Small intestine (tissue), 16 donors: ENCODE results near the gene FKBP3. TPM values are rescaled to one million over a fixed set of nuclear protein-coding genes. Genes with fewer than 3 reads are reported as not detected.

Experiments
- DNase-seq, 2 donors: peaks; one replicate each; pipeline versions ENCODE4 v3.0.0 to v3.0.0-alpha.2; 2013
- FAIRE-seq: peaks from 2 replicates; lab custom pipeline; 2012; peaks lifted over from hg19 to GRCh38; lab: Jason Lieb, UNC
- H3K27ac ChIP-seq, 3 donors: one replicate each; pipeline ENCODE4 v1.5.1; 2013; ENCODE audit warnings: low read length in 2 of 3, mild to moderate bottlenecking in 2 of 3, control low read depth in 1 of 3, inconsistent platforms in 1 of 3, low read depth in 1 of 3, moderate library complexity in 1 of 3
- H3K27me3 ChIP-seq, 3 donors: one replicate each; pipeline ENCODE4 v1.6.1; 2013; ENCODE audit warnings: low read length in 3 of 3, inconsistent platforms in 1 of 3; ENCODE audit not compliant: control insufficient read depth in 3 of 3, insufficient read depth in 3 of 3
- H3K36me3 ChIP-seq, 3 donors: one replicate each; pipeline ENCODE4 v1.6.1; 2013; ENCODE audit warnings: low read length in 3 of 3, inconsistent platforms in 1 of 3, low read depth in 1 of 3, mild to moderate bottlenecking in 1 of 3, moderate library complexity in 1 of 3; ENCODE audit not compliant: control insufficient read depth in 3 of 3, insufficient read depth in 2 of 3
- H3K4me1 ChIP-seq, 3 donors: one replicate each; pipeline ENCODE4 v1.6.1; 2013; ENCODE audit warnings: low read length in 2 of 3, inconsistent platforms in 1 of 3, low read depth in 1 of 3, mild to moderate bottlenecking in 1 of 3, moderate library complexity in 1 of 3; ENCODE audit not compliant: control insufficient read depth in 3 of 3, insufficient read depth in 2 of 3
- H3K4me3 ChIP-seq, 3 donors: one replicate each; pipeline ENCODE4 v1.5.1; 2013; ENCODE audit warnings: low read length in 3 of 3, control low read depth in 1 of 3, inconsistent platforms in 1 of 3, low read depth in 1 of 3, mild to moderate bottlenecking in 1 of 3, moderate library complexity in 1 of 3
- H3K9me3 ChIP-seq, 2 donors: one replicate each; pipeline ENCODE4 v1.6.1; 2013; ENCODE audit warnings: low read depth in 1 of 2, low read length in 1 of 2; ENCODE audit not compliant: control insufficient read depth in 2 of 2, insufficient read depth in 1 of 2
- WGBS, 3 donors: extraction: QIAGEN DNeasy Blood & Tissue Kit; methylation state at CpG; one replicate each; pipeline ENCODE4 v1.1.7; 2013; 5-methylcytosine and 5-hydroxymethylcytosine counted together
- long read RNA-seq, 10 donors: transcript quantifications; one replicate each; lab custom pipeline, GENCODE V29; 2026
- polyA plus RNA-seq, 4 donors: library from polyadenylated mRNA; stranded (reverse) in 3 of 4; unstranded in 1 of 4; fragments of 200-250 nt in 3 of 4; fragments of 120-200 nt in 1 of 4; gene quantifications; one replicate each; pipeline versions ENCODE4 v1.2.1 to v1.2.3, GENCODE V29; 2013
- donor health status: healthy with polysubstance abuse.
- donor health status: control.
- donor health status: control.
- donor health status: Bipolar disorder and iron deficiency.
- donor health status: healthy.

FKBP3 gene
- polyA plus RNA-seq: 100 to 1,000 TPM in 2 of 4 donors, 10 to 100 TPM in 2; 79.6 to 134 (median 101) TPM
- long read RNA-seq, donor 1: 0 reads
- long read RNA-seq, donor 2, transcript FKBP3-202 (7 exons, 1,346 nt): major isoform, 15 of 27 reads
- long read RNA-seq, donor 2, partial matches to known transcripts: 10 of 27 reads
- long read RNA-seq, donor 2, other reads (novel, unspliced or antisense): 0 of 27 reads
- long read RNA-seq, donor 3, transcript FKBP3-202 (7 exons, 1,346 nt): major isoform, 20 of 45 reads
- long read RNA-seq, donor 3, partial matches to known transcripts: 24 of 45 reads
- long read RNA-seq, donor 3, other reads (novel, unspliced or antisense): 0 of 45 reads
- long read RNA-seq, donor 4, partial matches to known transcripts: 0 of 1 reads
- long read RNA-seq, donor 4, other reads (novel, unspliced or antisense): 0 of 1 reads
- long read RNA-seq, donor 5, partial matches to known transcripts: 14 of 15 reads
- long read RNA-seq, donor 5, other reads (novel, unspliced or antisense): 0 of 15 reads
- long read RNA-seq, donor 6, transcript FKBP3-202 (7 exons, 1,346 nt): major isoform, 29 of 40 reads
- long read RNA-seq, donor 6, partial matches to known transcripts: 11 of 40 reads
- long read RNA-seq, donor 6, other reads (novel, unspliced or antisense): 0 of 40 reads
- long read RNA-seq, donor 7: 0 reads
- long read RNA-seq, donor 8, partial matches to known transcripts: 0 of 3 reads
- long read RNA-seq, donor 8, other reads (novel, unspliced or antisense): 0 of 3 reads
- long read RNA-seq, donor 9, transcript FKBP3-202 (7 exons, 1,346 nt): major isoform, 8 of 8 reads
- long read RNA-seq, donor 9, partial matches to known transcripts: 0 of 8 reads
- long read RNA-seq, donor 9, other reads (novel, unspliced or antisense): 0 of 8 reads
- long read RNA-seq, donor 10, transcript FKBP3-202 (7 exons, 1,346 nt): major isoform, 26 of 74 reads
- long read RNA-seq, donor 10, partial matches to known transcripts: 41 of 74 reads
- long read RNA-seq, donor 10, other reads (novel, unspliced or antisense): 6 of 74 reads

DNA sequence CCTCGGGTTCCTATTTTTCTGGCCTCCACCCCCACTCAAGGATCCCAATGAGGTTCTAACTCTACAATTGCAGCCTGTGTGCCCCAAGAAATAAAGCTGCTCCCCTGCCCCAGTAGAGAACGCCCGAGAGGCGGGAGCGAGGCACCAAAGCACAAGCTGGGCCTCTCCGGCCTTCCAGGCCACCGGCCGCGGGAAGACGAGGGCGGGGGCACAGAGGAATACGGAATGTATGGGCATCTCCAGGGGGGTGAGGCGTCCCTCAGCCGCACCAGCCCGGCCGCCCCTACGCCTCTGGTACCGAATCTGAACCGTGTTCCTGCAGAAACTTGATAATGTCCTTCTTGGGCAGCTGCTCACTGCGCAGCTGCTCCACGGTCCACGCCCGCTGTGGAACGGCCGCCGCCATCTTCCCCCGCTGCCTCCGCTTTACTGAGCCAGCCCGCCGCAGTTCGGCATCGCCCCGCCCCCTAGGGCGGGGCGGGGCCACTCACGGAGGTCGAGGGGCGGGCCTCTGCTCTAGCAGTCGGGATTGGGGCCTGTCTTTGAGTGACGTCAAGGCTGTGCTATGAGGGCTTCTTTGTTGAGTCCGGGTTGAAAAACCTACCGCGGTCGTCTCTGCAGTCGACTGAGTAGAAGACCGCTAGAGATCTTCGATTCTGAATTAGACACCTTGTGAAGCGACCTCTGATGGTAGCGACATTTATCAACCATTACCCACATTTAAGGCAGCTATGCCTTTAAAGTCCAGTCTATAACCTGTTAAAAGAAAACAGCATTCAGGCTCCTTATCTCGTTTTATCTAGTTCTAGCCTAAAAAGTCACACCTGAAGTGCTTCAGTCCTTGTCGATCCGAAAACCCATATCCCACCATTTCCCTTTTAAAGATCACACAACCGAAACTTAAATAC lies at the start of gene FKBP3:
TSS of gene FKBP3 (minus strand) at position 431 of the 908 bp plus-strand sequence. CDS start at position 406, 25 bp downstream.
- FAIRE-seq (peak; percentile 73), DNase-seq (peak; percentile 98 to 100)
- Histone ChIP-seq H3K4me3 (peak within 1 kb of the TSS; percentile 73 to 78 (median 75)), H3K4me1 (peaks cover 0 to 5% (median 3%) of the 10 kb centered on the region in 3 donors), H3K9me3 (no peaks in the 10 kb centered on the region), H3K36me3 (no peaks in the 10 kb centered on the region), H3K27ac (peak within 1 kb of the TSS; percentile 68 to 91 (median 88)), H3K27me3 (no peaks in the 10 kb centered on the region)
- WGBS, 3 donors: 0 to 1% (median 0%) methylated on average over 48 to 53 of the region's 53 CpGs

DNA sequence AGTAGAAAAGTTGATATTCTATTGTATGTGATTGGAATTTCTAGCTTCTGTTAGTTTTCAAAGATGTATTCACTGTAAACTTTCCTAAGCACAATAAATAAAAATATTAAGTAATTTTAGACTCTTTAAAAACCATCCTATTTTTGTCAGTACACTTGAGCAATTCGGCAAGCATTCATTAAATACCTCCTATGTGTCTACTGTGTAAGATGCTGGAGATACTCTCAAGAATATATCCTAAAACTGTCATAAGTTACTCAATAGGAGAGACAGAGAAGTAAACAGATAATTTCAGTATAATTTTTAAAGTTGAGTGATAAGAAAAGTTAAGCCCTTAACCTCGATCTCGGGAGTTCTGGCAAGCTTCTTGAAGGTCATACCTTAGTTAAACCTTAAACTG lies 47.5 kb upstream of the FKBP3 start:
- Histone ChIP-seq H3K4me1 (no peaks in the 10 kb centered on the region), H3K27me3 (no peaks in the 10 kb centered on the region), H3K36me3 (no peaks in the 10 kb centered on the region), H3K27ac (no peak overlapping the region), H3K4me3 (no peak overlapping the region), H3K9me3 (no peaks in the 10 kb centered on the region)
- DNase-seq: no peak
- no peak for FAIRE-seq
- 56 to 79% (median 78%) methylated on average over 3 of the region's 3 CpGs for WGBS, 3 donors

DNA sequence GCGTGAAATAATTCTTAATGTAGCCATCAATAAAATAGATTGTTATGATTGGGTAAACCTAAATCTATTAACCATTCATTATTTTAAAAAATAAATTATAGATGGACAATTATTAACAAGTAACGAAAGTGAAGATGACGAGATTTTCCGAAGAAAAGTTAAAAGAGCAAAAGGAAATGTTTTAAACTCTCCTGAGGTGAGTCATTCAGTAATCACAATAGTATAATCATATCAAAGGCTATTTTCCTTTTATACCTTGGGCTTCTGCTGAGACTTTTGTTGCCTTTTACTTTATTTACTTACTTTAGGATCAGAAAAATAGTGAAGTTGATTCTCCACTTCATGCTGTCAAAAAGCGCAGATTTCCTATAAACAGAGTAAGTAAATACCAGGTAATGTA lies 47.0 kb upstream of the FKBP3 start:
- no peaks in the 10 kb centered on the region for H3K9me3 ChIP-seq
- DNase-seq (no peak), FAIRE-seq (no peak)
- no peaks in the 10 kb centered on the region for H3K4me1 ChIP-seq
- WGBS, 3 donors: 96 to 100% (median 96%) methylated on average over 5 of the region's 5 CpGs
- H3K36me3 ChIP-seq: no peaks in the 10 kb centered on the region
- no peak overlapping the region for H3K4me3 ChIP-seq
- no peak overlapping the region for H3K27ac ChIP-seq
- no peaks in the 10 kb centered on the region for H3K27me3 ChIP-seq

DNA sequence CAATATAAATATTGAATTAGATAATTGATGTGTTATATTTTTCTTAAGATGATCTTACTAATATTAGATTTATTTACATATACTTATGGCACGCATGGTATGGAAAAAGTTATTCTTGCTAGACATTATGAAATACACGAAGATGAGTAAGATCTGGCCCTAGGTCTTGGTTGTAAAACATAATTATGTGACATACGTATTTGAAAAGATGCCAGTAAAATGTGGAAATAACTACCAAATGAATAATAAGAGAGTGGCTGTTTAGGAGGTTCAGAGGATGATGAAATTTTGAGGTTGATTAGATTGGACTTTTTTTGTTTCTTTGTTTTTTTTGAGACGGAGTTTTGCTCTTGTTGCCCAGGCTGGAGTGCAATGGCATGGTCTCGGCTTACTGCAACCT lies 42.8 kb upstream of the FKBP3 start:
- no peaks in the 10 kb centered on the region for H3K9me3 ChIP-seq
- no peaks in the 10 kb centered on the region for H3K27me3 ChIP-seq
- no peaks in the 10 kb centered on the region for H3K4me1 ChIP-seq
- H3K27ac ChIP-seq: no peak overlapping the region
- H3K36me3 ChIP-seq: no peaks in the 10 kb centered on the region
- no peak for DNase-seq
- FAIRE-seq: peak; percentile 55
- H3K4me3 ChIP-seq: no peak overlapping the region
- 85 to 96% (median 96%) methylated on average over 5 of the region's 5 CpGs for WGBS, 3 donors

DNA sequence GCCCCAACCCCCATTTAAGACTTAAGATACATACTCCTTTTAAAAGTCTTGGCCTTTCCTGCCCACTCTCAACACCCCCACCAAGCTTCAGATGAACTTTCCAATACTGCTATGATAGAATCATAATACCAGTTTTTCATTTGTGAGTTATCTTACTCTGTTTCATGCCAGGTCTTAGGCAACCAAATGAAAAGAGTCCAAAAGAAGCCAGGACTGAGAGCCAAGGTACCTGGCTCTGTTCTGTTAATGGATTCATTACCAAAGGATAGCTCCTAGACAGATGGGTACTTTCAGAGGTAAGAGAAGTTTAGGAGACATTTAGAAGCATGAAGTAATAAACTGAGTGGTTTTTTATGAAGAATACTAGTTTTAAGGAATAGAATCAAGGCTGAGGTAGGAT lies 35.6 kb upstream of the FKBP3 start:
- no peak overlapping the region for H3K4me3 ChIP-seq
- peaks cover 1 to 8% (median 2%) of the 10 kb centered on the region in 3 donors for H3K36me3 ChIP-seq
- DNase-seq (no peak), FAIRE-seq (no peak)
- H3K4me1 ChIP-seq: no peaks in the 10 kb centered on the region
- H3K27ac ChIP-seq: no peak overlapping the region
- H3K27me3 ChIP-seq: no peaks in the 10 kb centered on the region
- peaks cover 0 to 2% of the 10 kb centered on the region in 2 donors for H3K9me3 ChIP-seq

DNA sequence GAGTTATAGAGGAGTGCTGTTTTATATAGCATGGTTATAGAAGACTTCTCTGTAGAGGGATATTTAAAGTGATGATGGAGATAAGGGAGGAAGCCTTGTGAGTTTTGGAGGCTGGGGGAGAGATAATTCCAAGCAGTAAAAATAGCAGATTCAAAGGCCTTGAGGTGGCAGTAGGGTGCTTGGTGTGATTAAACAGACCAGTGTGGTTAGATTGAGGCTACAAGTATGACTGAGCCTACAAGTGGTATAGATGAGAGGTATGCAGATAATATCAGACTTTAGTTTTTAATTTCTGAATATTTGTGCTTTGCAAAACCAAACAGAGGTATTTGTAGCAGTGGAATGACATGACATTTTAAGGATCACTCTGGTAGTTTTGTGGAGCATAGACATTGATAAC lies 21.8 kb upstream of the FKBP3 start:
- Histone ChIP-seq H3K4me3 (no peak overlapping the region), H3K36me3 (peaks cover 0 to 2% (median 0%) of the 10 kb centered on the region in 3 donors), H3K9me3 (no peaks in the 10 kb centered on the region), H3K27ac (no peak overlapping the region), H3K4me1 (no peaks in the 10 kb centered on the region), H3K27me3 (no peaks in the 10 kb centered on the region)
- no peak for DNase-seq
- no peak for FAIRE-seq

DNA sequence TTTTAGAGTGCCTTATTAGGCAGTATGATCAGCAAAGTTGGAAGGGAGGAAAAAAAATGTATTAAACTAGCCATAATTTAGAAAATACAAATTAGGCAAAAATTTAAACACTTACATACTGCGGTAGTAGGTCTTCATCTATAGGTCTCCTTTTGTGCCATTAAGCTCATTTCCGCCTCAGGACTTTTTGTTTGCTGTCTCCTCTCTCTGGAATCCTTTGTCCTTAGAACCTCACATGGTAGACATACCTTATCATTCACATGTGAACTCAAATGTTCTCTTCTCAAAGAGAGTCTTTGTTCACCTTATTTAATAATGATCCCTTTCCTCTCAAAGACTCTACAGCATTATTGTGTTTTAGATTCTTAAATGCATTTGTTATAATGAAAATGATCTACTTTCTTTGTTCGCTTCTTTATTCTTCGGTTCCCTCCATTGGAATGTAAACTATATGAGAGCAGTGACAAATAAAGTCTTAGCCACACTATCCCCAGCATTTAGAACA lies 16.2 kb upstream of the FKBP3 start:
- no peaks in the 10 kb centered on the region for H3K27me3 ChIP-seq
- 95 to 96% (median 95%) methylated on average over 4 of the region's 4 CpGs for WGBS, 3 donors
- no peak overlapping the region for H3K27ac ChIP-seq
- peaks cover 0 to 2% (median 0%) of the 10 kb centered on the region in 3 donors for H3K36me3 ChIP-seq
- DNase-seq (no peak), FAIRE-seq (no peak)
- H3K4me3 ChIP-seq: no peak overlapping the region
- no peaks in the 10 kb centered on the region for H3K9me3 ChIP-seq
- no peaks in the 10 kb centered on the region for H3K4me1 ChIP-seq
